Muscle layer of duodenum (tissue), 2 donors: ENCODE data around the gene CHD3.

Experiments used
- H3K27ac ChIP-seq: one replicate; pipeline ENCODE4 v1.7.0; 2013; ENCODE audit warnings: mild to moderate bottlenecking, low read length
- H3K27me3 ChIP-seq: one replicate; pipeline ENCODE4 v1.7.0; 2013; ENCODE audit warnings: low read depth, mild to moderate bottlenecking, control low read depth, low read length
- H3K36me3 ChIP-seq, 2 donors: one replicate each; pipeline ENCODE4 v1.7.0; 2013; ENCODE audit warnings: low read length in 2 of 2, control low read depth in 1 of 2, mild to moderate bottlenecking in 1 of 2; ENCODE audit not compliant: insufficient read depth in 2 of 2, control insufficient read depth in 1 of 2
- H3K4me1 ChIP-seq, 2 donors: one replicate each; pipeline ENCODE4 v1.7.0; 2013; ENCODE audit warnings: low read length in 2 of 2, mild to moderate bottlenecking in 2 of 2, control low read depth in 1 of 2, moderate library complexity in 1 of 2; ENCODE audit not compliant: insufficient read depth in 2 of 2, control insufficient read depth in 1 of 2
- H3K4me3 ChIP-seq, 2 donors: one replicate each; pipeline ENCODE4 v1.7.0; 2013; ENCODE audit warnings: low read length in 2 of 2, low read depth in 1 of 2, mild to moderate bottlenecking in 1 of 2
- H3K9me3 ChIP-seq, 2 donors: one replicate each; pipeline ENCODE4 v1.7.0; 2013; ENCODE audit warnings: low read length in 2 of 2, control low read depth in 1 of 2, mild to moderate bottlenecking in 1 of 2; ENCODE audit not compliant: control insufficient read depth in 1 of 2
- donor health status: healthy.

The CHD3 gene

DNA sequence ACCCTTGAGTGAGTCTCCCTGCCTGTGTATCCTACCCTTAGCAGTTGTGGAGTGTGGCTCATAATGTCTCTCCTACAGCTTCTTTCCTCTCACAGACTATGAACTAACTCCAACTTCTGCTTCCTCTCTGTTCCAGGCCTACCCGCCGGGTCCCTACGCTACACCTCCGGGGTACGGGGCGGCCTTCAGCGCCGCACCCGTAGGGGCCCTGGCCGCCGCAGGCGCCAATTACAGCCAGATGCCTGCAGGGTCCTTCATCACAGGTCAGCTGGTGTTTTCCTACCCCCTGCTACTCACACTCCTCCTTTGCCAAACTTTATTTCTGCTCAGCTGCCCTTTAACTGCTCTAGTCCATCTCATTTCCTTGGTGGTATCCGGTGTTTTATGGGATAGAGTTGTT is 22.1 kb downstream of the CHD3 start:
- H3K27ac ChIP-seq, result no peak overlapping the region
- H3K36me3 ChIP-seq, result peaks cover 56 to 66% of the 10 kb centered on the region in 2 donors
- peaks cover 9 to 10% of the 10 kb centered on the region in 2 donors for H3K4me1 ChIP-seq
- H3K9me3 ChIP-seq, result no peaks in the 10 kb centered on the region
- H3K27me3 ChIP-seq, result no peaks in the 10 kb centered on the region
- H3K4me3 ChIP-seq, result no peak overlapping the region

- peaks cover 55 to 62% of the 10 kb centered on the region in 2 donors for H3K36me3 ChIP-seq
These were observed 22.5 kb downstream of the CHD3 start for GRCh38 chr17:7911116-7911515.

DNA sequence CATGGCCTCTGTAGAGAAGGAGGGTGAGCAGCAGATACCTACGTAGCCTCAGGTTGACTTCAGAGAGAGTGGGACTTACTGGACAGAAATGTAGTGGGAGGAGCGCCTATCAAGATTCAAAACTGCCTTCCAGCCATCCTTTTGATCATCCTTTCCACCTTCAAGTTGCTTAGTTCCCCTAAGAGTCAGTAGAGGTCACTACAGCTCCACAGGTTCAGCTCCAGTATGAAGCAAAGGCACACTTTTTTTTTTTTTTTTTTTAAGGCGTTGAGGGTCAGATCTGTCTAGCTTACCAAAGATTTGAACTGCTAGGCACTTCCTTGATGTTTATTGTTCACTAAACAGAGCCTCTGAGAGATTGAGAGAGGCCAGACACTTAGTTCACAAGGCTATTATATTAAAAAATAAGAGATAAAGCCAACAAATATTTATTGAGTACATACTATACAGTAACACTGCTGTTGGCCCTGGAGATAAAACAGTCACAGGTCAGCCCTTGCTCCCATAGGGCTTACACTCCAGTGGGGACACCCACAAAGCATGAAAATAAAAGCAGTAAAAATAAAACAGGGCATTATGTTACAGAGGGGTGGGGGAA is 24.4 kb downstream of the CHD3 start:
- Histone ChIP-seq H3K36me3 (peaks cover 39 to 43% of the 10 kb centered on the region in 2 donors), H3K9me3 (no peaks in the 10 kb centered on the region), H3K4me3 (no peak overlapping the region), H3K4me1 (peaks cover 9 to 10% of the 10 kb centered on the region in 2 donors), H3K27ac (no peak overlapping the region), H3K27me3 (no peaks in the 10 kb centered on the region)

More at GRCh38 chr17:7911116-7911515, 22.5 kb downstream of the CHD3 start:
- Histone ChIP-seq H3K4me3 (no peak overlapping the region), H3K9me3 (no peaks in the 10 kb centered on the region), H3K27me3 (no peaks in the 10 kb centered on the region), H3K27ac (no peak overlapping the region), H3K4me1 (peaks cover 9 to 10% of the 10 kb centered on the region in 2 donors)

GRCh38 chr17:7915179-7915610 is 26.6 kb downstream of the CHD3 start:
- no peaks in the 10 kb centered on the region for H3K27me3 ChIP-seq
- no peaks in the 10 kb centered on the region for H3K9me3 ChIP-seq
- peaks cover 9 to 10% of the 10 kb centered on the region in 2 donors for H3K4me1 ChIP-seq
- peak overlapping the region; percentile 90 for H3K27ac ChIP-seq
- H3K36me3 ChIP-seq, result peaks cover 21 to 22% of the 10 kb centered on the region in 2 donors
- H3K4me3 ChIP-seq, result peak overlapping the region; percentile 71 to 80

DNA sequence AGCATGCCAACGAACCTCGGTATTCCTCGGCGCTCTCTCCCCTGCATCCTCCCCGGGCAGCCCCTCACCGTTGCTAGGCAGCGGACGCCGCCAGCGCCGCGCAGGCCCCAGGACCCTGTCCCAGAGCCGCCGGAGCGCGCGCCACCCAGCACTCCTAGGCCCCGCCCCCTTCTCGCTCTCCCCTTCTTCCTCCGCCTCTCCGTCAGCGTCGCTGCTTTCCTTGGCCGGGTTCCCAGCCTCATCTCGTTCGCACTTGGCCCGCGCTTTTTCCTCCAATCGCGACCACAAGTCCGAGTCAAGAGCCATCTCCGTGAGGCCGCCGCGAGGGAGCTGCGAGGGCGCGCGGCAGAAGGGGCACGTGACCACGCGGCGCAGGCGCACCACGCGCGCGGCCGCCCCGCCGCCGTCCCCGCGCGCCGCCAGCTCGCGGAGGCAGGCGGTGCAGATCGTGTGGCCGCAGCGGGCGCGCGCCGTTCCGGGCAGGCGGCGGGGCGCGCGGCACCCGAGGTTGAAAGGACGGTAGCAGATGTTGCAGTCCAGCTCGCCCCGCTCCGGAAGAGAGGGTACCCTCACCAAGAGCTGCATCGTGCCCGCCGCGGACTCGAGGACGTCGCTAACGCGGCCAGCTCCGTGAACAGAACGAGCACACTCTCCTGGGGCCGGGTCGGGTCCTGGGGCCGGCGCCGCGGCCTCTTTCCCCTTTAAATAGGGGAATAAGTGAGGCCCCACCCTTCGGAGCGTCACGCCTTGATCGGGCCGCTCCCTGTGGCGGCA is 27.2 kb downstream of the CHD3 start, which contains the start of gene RNF227:
TSS of gene RNF227 (minus strand) at position 679 of the 774 bp plus-strand sequence. CDS start at position 585, 94 bp downstream.
- Histone ChIP-seq H3K9me3 (no peaks in the 10 kb centered on the region), H3K36me3 (peaks cover 15% of the 10 kb centered on the region in 2 donors), H3K27me3 (no peaks in the 10 kb centered on the region), H3K4me1 (peaks cover 9 to 10% of the 10 kb centered on the region in 2 donors), H3K27ac (peak within 1 kb of the TSS; percentile 90), H3K4me3 (peak within 1 kb of the TSS; percentile 71 to 80)

DNA sequence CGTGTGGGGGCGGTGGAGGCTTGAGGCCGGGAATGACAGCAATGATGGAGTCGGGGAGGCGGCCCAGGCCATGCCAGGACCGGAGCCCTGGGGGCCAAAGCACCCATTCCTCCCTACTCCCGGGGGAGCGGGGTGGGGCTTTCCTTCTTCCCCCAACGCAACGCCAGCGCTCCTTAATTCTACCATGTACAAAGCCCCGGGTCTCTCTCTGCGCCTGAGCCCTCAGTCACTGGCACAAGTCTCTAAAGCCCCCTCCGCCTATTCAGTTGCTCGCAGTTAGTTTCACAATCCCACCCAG is 27.7 kb downstream of the CHD3 start:
- H3K27ac ChIP-seq, result peak overlapping the region; percentile 60
- H3K4me3 ChIP-seq, result peak overlapping the region; percentile 31 to 71
- H3K36me3 ChIP-seq, result peaks cover 10% of the 10 kb centered on the region in 2 donors
- no peaks in the 10 kb centered on the region for H3K9me3 ChIP-seq
- H3K4me1 ChIP-seq, result peaks cover 9 to 10% of the 10 kb centered on the region in 2 donors
- no peaks in the 10 kb centered on the region for H3K27me3 ChIP-seq

GRCh38 chr17:7916808-7917207 is 28.2 kb downstream of the CHD3 start:
- Histone ChIP-seq H3K27me3 (no peaks in the 10 kb centered on the region), H3K27ac (peak overlapping the region; percentile 41), H3K4me3 (peak overlapping the region in 1 of 2 donors; percentile 31), H3K36me3 (peaks cover 5% of the 10 kb centered on the region in 2 donors), H3K9me3 (no peaks in the 10 kb centered on the region), H3K4me1 (peaks cover 9 to 10% of the 10 kb centered on the region in 2 donors)

GRCh38 chr17:7922269-7922844 is 33.8 kb downstream of the CHD3 start:
- H3K4me3 ChIP-seq, result peak overlapping the region; percentile 61 to 69
- no peaks in the 10 kb centered on the region for H3K36me3 ChIP-seq
- peaks cover 3 to 12% of the 10 kb centered on the region in 2 donors for H3K4me1 ChIP-seq
- H3K9me3 ChIP-seq, result no peaks in the 10 kb centered on the region
- no peaks in the 10 kb centered on the region for H3K27me3 ChIP-seq
- peak overlapping the region; percentile 41 for H3K27ac ChIP-seq

DNA sequence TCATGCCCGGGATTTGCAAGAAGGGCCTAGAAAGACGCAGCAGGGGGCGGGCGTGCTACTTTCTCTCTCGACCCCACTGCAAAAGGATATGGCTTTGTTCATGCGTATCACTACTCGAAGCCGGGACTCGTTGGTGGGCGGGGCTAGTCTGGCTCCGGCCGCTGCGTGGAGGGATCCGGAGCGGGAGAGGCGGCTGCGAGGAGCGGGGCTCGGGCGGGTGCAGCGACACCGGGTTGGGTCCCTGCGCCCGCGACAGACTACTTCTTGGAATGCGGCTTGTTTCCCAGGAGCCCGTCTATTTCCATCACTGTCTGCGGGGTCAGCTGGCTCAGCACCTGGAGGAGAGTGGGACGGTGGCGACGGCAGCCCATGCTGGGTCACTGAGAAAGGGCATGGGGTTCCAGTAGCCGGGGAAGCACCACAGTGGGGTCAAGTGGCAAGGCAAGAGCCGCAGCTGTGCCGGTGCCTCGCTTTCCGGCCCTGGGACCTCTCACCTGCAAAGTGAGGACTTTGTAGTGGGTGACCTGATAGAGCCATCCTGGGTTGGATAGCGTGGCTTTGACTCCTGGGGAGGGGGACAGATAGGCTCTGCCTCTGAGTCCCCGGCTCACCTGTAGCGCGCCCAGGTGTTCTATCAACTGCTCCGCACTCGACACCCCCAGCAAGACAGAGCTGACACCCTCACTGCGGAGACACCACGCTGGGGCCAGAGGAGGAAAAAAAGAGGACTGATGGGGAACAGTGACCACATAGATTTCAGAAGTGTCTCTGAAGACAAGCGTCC is 34.4 kb downstream of the CHD3 start:
- Histone ChIP-seq H3K4me1 (peaks cover 3 to 12% of the 10 kb centered on the region in 2 donors), H3K36me3 (no peaks in the 10 kb centered on the region), H3K4me3 (peak overlapping the region; percentile 61 to 69), H3K9me3 (no peaks in the 10 kb centered on the region), H3K27me3 (no peaks in the 10 kb centered on the region), H3K27ac (peak overlapping the region; percentile 41)

DNA sequence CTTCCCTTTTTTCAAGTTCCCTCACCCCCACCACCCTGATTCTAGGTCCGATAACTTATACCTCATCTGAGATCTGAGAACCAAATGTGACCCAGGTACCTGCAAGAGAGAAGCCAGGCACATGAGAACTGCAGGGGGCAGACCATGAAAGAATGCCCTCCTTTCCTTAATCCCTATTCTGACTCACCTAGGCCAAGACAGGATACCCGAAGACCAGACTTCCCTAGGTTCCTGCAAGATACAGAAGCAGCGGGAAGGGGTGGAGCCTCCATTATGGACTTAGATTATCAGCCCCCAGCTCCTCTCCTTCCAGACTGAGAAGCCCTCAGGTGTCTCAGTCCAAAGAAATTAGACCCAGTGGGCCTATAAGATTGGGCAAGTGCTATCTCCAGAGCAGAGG is 39.0 kb downstream of the CHD3 start:
- Histone ChIP-seq H3K27me3 (no peaks in the 10 kb centered on the region), H3K36me3 (no peaks in the 10 kb centered on the region)

More for the DNA sequence above, 39.0 kb downstream of the CHD3 start:
- no peaks in the 10 kb centered on the region for H3K9me3 ChIP-seq
- H3K4me3 ChIP-seq, result no peak overlapping the region
- peaks cover 1 to 21% of the 10 kb centered on the region in 2 donors for H3K4me1 ChIP-seq
- H3K27ac ChIP-seq, result no peak overlapping the region
